K562 (cell line): ENCODE results near the gene CUL9.

Source experiments
- CBFA2T2 ChIP-seq: fragments of 450-650 bp; conservative IDR thresholded peaks from 2 replicates; pipeline ENCODE4 v1.6.1; 2017; ENCODE audit warnings: mild to moderate bottlenecking
- EP300 ChIP-seq: IDR thresholded peaks from 2 replicates; pipeline ENCODE4 v1.6.1; 2012; ENCODE audit warnings: low read length, improper control_type of control experiment
- GATA2 ChIP-seq: sonication (generic); formaldehyde crosslinking; IDR thresholded peaks from 2 replicates; pipeline ENCODE4 v1.4.0; 2020; ENCODE audit warnings: mild to moderate bottlenecking, missing genetic modification reagents
- KLF16 ChIP-seq: IDR thresholded peaks from 2 replicates; pipeline ENCODE4 v1.6.1; 2016; ENCODE audit warnings: antibody characterized with exemption
- POLR2A ChIP-seq: fragments of 450-650 bp; conservative IDR thresholded peaks from 2 replicates; pipeline ENCODE4 v1.6.1; 2016
- SOX6 ChIP-seq: fragments of 450-650 bp; IDR thresholded peaks from 2 replicates; pipeline ENCODE4 v1.6.1; 2014; ENCODE audit warnings: mild to moderate bottlenecking
- TARDBP ChIP-seq: fragments of 450-650 bp; IDR thresholded peaks from 2 replicates; pipeline ENCODE4 v1.6.1; 2016
- TCF3 ChIP-seq: sonication (generic); formaldehyde crosslinking; IDR thresholded peaks from 2 replicates; pipeline ENCODE4 v1.4.0; 2020; ENCODE audit warnings: mild to moderate bottlenecking, missing genetic modification reagents
- ZKSCAN1 ChIP-seq: fragments of 150-350 bp; IDR thresholded peaks from 2 replicates; pipeline ENCODE4 v1.6.1; 2016; ENCODE audit warnings: low read depth, low read length
- ZKSCAN8 ChIP-seq: fragments of 200-800 bp; sonication (Bioruptor generic); IDR thresholded peaks from 2 replicates; pipeline ENCODE4 v1.6.1; 2016; ENCODE audit warnings: missing genetic modification characterization, missing compliant biosample characterization
- ZSCAN29 ChIP-seq: fragments of 450-650 bp; IDR thresholded peaks from 2 replicates; pipeline ENCODE4 v1.6.1; 2017
- TF ChIP-seq, protein P1 (sequence below): sonication (generic); formaldehyde crosslinking; IDR thresholded peaks from 2 replicates; pipeline ENCODE4 v1.8.0; 2023; ENCODE audit warnings: mild to moderate bottlenecking, missing genetic modification reagents
- TF ChIP-seq, protein P2 (sequence below), 3 experiments: IDR thresholded peaks in 2 of 3; conservative IDR thresholded peaks in 1 of 3; 2 replicates each; pipeline ENCODE4 v1.5.1; 2011 to 2012; ENCODE audit warnings: low read length in 3 of 3, mild to moderate bottlenecking in 3 of 3, control low read depth in 2 of 3, improper control_type of control experiment in 1 of 3, inconsistent platforms in 1 of 3, low read depth in 1 of 3, mixed read lengths in 1 of 3, moderate library complexity in 1 of 3; ENCODE audit not compliant: insufficient read depth in 2 of 3

DNA sequence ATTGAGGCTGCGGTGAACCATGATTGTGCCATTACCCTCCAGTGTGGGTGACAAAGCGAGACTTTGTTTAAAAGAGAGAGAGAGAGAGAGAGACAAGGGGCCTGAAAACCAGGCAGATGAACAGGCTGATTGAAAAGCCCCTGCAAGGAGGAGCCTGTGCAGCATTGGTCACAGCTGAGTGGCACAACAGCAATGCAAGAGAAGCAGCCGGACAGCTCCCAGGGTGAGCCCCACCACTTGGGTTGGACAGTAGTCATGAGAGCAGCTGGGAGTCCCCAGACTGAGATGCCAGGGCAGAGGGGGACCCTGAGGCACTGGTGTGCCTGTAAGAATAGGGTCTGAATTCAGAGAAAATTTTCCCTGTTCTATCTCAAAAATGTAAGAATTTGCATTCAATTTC lies 37.1 kb downstream of the CUL9 start:
- TF ChIP-seq ZKSCAN8 (CRISPR knock-in tag) (no peak), SOX6 (no peak), POLR2A (no peak), EP300 (no peak), TCF3 (CRISPR knock-in tag) (no peak), KLF16 (no peak), TARDBP (no peak), ZSCAN29 (no peak), CBFA2T2 (no peak), GATA2 (no peak), ZKSCAN1 (no peak)
- TF ChIP-seq, protein P1, sequence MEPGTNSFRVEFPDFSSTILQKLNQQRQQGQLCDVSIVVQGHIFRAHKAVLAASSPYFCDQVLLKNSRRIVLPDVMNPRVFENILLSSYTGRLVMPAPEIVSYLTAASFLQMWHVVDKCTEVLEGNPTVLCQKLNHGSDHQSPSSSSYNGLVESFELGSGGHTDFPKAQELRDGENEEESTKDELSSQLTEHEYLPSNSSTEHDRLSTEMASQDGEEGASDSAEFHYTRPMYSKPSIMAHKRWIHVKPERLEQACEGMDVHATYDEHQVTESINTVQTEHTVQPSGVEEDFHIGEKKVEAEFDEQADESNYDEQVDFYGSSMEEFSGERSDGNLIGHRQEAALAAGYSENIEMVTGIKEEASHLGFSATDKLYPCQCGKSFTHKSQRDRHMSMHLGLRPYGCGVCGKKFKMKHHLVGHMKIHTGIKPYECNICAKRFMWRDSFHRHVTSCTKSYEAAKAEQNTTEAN (CRISPR knock-in tag) = no peak
- TF ChIP-seq, protein P2, sequence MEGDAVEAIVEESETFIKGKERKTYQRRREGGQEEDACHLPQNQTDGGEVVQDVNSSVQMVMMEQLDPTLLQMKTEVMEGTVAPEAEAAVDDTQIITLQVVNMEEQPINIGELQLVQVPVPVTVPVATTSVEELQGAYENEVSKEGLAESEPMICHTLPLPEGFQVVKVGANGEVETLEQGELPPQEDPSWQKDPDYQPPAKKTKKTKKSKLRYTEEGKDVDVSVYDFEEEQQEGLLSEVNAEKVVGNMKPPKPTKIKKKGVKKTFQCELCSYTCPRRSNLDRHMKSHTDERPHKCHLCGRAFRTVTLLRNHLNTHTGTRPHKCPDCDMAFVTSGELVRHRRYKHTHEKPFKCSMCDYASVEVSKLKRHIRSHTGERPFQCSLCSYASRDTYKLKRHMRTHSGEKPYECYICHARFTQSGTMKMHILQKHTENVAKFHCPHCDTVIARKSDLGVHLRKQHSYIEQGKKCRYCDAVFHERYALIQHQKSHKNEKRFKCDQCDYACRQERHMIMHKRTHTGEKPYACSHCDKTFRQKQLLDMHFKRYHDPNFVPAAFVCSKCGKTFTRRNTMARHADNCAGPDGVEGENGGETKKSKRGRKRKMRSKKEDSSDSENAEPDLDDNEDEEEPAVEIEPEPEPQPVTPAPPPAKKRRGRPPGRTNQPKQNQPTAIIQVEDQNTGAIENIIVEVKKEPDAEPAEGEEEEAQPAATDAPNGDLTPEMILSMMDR (IDR thresholded peaks at IDR 0.05 in 2 of 3, conservative IDR thresholded peaks at IDR 0.05 in 1 of 3; ENCODE audit: insufficient read depth in 2 of 3, low read depth in 1 of 3, low read length in 3 of 3) = no peak
